Bronchial epithelial cell (primary cell): ENCODE results near the gene PTH. TPM values are rescaled to one million over a fixed set of nuclear protein-coding genes. Genes with fewer than 3 reads are reported as not detected.

Experiments
- DNase-seq: peaks from one replicate; pipeline ENCODE4 v3.0.0-alpha.2; 2010; ENCODE audit warnings: low read depth
- FAIRE-seq: peaks from 2 replicates; lab custom pipeline; 2011; peaks lifted over from hg19 to GRCh38; lab: Jason Lieb, UNC
- H3K27me3 ChIP-seq: 2 replicates; pipeline ENCODE4 v1.5.1; 2011; ENCODE audit warnings: low read length; ENCODE audit not compliant: control insufficient read depth, insufficient read depth
- H3K36me3 ChIP-seq: 2 replicates; pipeline ENCODE4 v1.5.1; 2011; ENCODE audit warnings: low read length; ENCODE audit not compliant: control insufficient read depth, insufficient read depth
- H3K4me3 ChIP-seq: 2 replicates; pipeline ENCODE4 v1.5.1; 2011; ENCODE audit warnings: mild to moderate bottlenecking, low read depth, low read length, control low read depth
- CTCF ChIP-seq: IDR thresholded peaks from 2 replicates; pipeline ENCODE4 v1.5.1; 2011; ENCODE audit warnings: mild to moderate bottlenecking, moderate library complexity, low read length, control low read depth, inconsistent platforms; ENCODE audit not compliant: insufficient read depth, severe bottlenecking
- total RNA-seq: library from RNA; depleted of rRNA; stranded (reverse); fragments of >200 nt; gene quantifications from 2 replicates; pipeline ENCODE4 v1.2.1, GENCODE V29; 2014

The PTH gene
- total RNA-seq, 1 donor from 2014 or later: not detected

DNA sequence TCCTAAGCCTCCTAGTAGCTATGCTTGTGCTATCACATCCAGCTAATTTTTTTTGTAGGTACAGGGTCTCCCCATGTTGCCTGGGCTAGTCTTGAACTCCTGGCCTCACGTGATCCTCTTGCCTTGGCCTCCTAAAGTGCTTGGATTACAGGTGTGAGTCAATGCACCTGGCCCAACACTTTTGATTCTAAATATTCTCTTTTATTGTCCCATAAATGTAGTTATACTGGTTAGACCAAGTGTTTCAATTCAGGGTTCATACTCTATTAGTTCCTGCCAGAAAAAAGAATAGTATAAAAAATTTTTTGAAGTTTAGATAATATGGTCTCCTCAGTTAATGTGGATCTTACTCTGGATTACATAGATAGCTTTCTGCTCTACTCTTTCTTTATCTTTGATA, 6.7 kb upstream of the PTH start:
- H3K27me3 ChIP-seq: peaks cover 2% of the 10 kb centered on the region
- FAIRE-seq (no peak), DNase-seq (no peak)
- no peak for TF ChIP-seq CTCF
- H3K4me3 ChIP-seq: no peak overlapping the region
- no peaks in the 10 kb centered on the region for H3K36me3 ChIP-seq

DNA sequence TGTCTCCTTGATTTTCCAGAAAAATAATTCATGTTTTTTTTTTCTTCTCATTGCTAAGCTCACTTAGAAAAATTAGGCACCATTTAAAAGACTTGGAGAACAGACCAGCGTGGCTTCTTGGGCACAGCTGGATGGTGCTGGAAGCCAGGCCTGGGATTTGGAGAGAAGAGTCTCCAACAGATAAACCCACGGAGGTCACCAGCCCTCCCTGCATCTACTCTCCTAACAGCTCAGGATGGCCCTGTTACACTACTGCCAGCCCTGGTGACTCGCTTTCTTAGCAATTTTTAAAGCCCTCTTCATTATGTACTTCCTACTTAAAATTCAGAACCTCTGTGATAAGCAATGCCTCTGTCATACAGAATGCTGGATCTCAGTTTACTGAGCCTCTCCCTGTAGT, 1.7 kb downstream of the PTH start:
- no peak for FAIRE-seq
- DNase-seq: no peak

GRCh38 chr11:13487661-13488030, 8.2 kb downstream of the PTH start:
- peak; percentile 42 for TF ChIP-seq CTCF
- H3K27me3 ChIP-seq: no peaks in the 10 kb centered on the region
- H3K4me3 ChIP-seq: peak overlapping the region; percentile 26
- FAIRE-seq (no peak), DNase-seq (peak; percentile 45)
- H3K36me3 ChIP-seq: no peaks in the 10 kb centered on the region

More for the DNA sequence above, 1.7 kb downstream of the PTH start:
- no peaks in the 10 kb centered on the region for H3K36me3 ChIP-seq
- H3K4me3 ChIP-seq: no peak overlapping the region
- no peak for TF ChIP-seq CTCF
- peaks cover 2% of the 10 kb centered on the region for H3K27me3 ChIP-seq

GRCh38 chr11:13486926-13487660, 8.7 kb downstream of the PTH start:
- peak; percentile 21 for DNase-seq
- no peak for FAIRE-seq
- Histone ChIP-seq H3K4me3 (peak overlapping the region; percentile 26), H3K27me3 (no peaks in the 10 kb centered on the region), H3K36me3 (no peaks in the 10 kb centered on the region)
- TF ChIP-seq CTCF: peak; percentile 67

DNA sequence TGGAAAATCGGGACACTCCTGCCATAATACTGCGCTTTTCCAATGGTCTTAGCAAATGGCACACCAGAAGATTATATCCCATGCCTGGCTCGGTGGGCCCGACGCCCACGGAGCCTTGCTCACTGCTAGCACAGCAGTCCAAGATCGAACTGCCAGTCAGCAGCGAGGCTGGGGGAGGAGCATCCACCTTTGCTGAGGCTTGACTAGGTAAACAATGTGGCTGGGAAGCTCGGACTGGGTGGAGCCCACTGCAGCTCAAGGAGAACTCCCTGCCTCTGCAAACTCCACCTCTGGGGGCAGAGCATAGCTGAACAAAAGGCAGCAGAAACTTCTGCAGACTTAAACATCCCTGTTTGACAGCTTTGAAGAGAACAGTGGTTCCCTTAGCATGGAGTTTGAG, 15.6 kb downstream of the PTH start:
- DNase-seq (no peak), FAIRE-seq (no peak)
- no peak for TF ChIP-seq CTCF

GRCh38 chr11:13479688-13480087, 16.1 kb downstream of the PTH start:
- no peak for TF ChIP-seq CTCF
- H3K27me3 ChIP-seq: no peaks in the 10 kb centered on the region
- DNase-seq (no peak), FAIRE-seq (no peak)
- no peaks in the 10 kb centered on the region for H3K36me3 ChIP-seq
- no peak overlapping the region for H3K4me3 ChIP-seq

More for the DNA sequence above, 15.6 kb downstream of the PTH start:
- H3K36me3 ChIP-seq: no peaks in the 10 kb centered on the region
- no peaks in the 10 kb centered on the region for H3K27me3 ChIP-seq
- no peak overlapping the region for H3K4me3 ChIP-seq
